Activated CD8-positive, alpha-beta memory T cell treated with anti-CD3 and anti-CD28 coated beads, Interleukin-2, amount 10 ng/mL, durations not matched to agents 7 days and 5 days (primary cell): ENCODE measurements around the gene PRDM16. TPM values are rescaled to one million over a fixed set of nuclear protein-coding genes. Genes with fewer than 3 reads are reported as not detected.

Experiments
- ATAC-seq: fragments of 150-1000 bp; cut with Tn5 transposase; one replicate; pipeline ENCODE4 v1.10.0; 2021; ENCODE audit warnings: moderate library complexity
- CTCF ChIA-PET: fragments of 350-600 bp; sonication (Branson Sonifier 250); formaldehyde crosslinking; loops from one replicate; lab custom pipeline; 2021; ENCODE audit warnings: antibody characterized with exemption; lab: Charles Lee
- DNase-seq: peaks from one replicate; pipeline ENCODE4 v3.0.0-alpha.2; 2020
- H3K27ac Mint-ChIP-seq: one replicate; pipeline ENCODE4 v1.8.0; 2021; ENCODE audit warnings: mild to moderate bottlenecking, mixed read lengths
- H3K27me3 Mint-ChIP-seq: one replicate; pipeline ENCODE4 v1.8.0; 2021; ENCODE audit warnings: mixed read lengths
- H3K36me3 Mint-ChIP-seq: one replicate; pipeline ENCODE4 v1.8.0; 2021; ENCODE audit warnings: mild to moderate bottlenecking, mixed read lengths
- H3K4me1 Mint-ChIP-seq: one replicate; pipeline ENCODE4 v1.8.0; 2021; ENCODE audit warnings: mixed read lengths
- H3K4me3 Mint-ChIP-seq: one replicate; pipeline ENCODE4 v1.8.0; 2021; ENCODE audit warnings: mild to moderate bottlenecking, moderate library complexity, mixed read lengths
- H3K9me3 Mint-ChIP-seq: one replicate; pipeline ENCODE4 v1.8.0; 2022; ENCODE audit warnings: low read depth, mixed read lengths
- total RNA-seq, 2 experiments: library from RNA; stranded (reverse); gene quantifications; one replicate each; pipeline ENCODE4 v1.2.3, GENCODE V29; 2021

The PRDM16 gene
- total RNA-seq, 2 experiments from 2014 or later, result not detected

- DNase-seq (no peak), ATAC-seq (no peak)
- CTCF ChIA-PET, result interaction anchor here (1.8 kb wide), 1 partner anchor 8 kb away, joined by 7 read pairs; no protein-coding TSS in a partner anchor
- no peak overlapping the region for H3K27ac Mint-ChIP-seq
- H3K4me1 Mint-ChIP-seq, result no peaks in the 10 kb centered on the region
- no peaks in the 10 kb centered on the region for H3K9me3 Mint-ChIP-seq
- no peaks in the 10 kb centered on the region for H3K36me3 Mint-ChIP-seq
- H3K4me3 Mint-ChIP-seq, result no peak overlapping the region
- H3K27me3 Mint-ChIP-seq, result no peaks in the 10 kb centered on the region
These were observed 392.4 kb downstream of the PRDM16 start for GRCh38 chr1:3461238-3461933.

- no peaks in the 10 kb centered on the region for H3K36me3 Mint-ChIP-seq
- no peak overlapping the region for H3K4me3 Mint-ChIP-seq
- DNase-seq (no peak), ATAC-seq (no peak)
- H3K27ac Mint-ChIP-seq, result no peak overlapping the region
- CTCF ChIA-PET, result interaction anchor here (1.8 kb wide), 1 partner anchor 9 kb away, joined by 7 read pairs; no protein-coding TSS in a partner anchor
- H3K27me3 Mint-ChIP-seq, result no peaks in the 10 kb centered on the region
- no peaks in the 10 kb centered on the region for H3K4me1 Mint-ChIP-seq
- H3K9me3 Mint-ChIP-seq, result no peaks in the 10 kb centered on the region
These were observed 392.9 kb downstream of the PRDM16 start for GRCh38 chr1:3461934-3462275.

GRCh38 chr1:3462356-3463012 is 393.5 kb downstream of the PRDM16 start:
- Mint-ChIP-seq H3K4me3 (no peak overlapping the region), H3K27me3 (no peaks in the 10 kb centered on the region), H3K4me1 (no peaks in the 10 kb centered on the region), H3K36me3 (no peaks in the 10 kb centered on the region), H3K27ac (no peak overlapping the region), H3K9me3 (no peaks in the 10 kb centered on the region)
- CTCF ChIA-PET, result interaction anchor here (1.8 kb wide), 1 partner anchor 10 kb away, joined by 7 read pairs; no protein-coding TSS in a partner anchor
- ATAC-seq, result no peak
- no peak for DNase-seq

GRCh38 chr1:3463013-3463385 is 394.0 kb downstream of the PRDM16 start:
- CTCF ChIA-PET, result interaction anchor here (1.8 kb wide), 1 partner anchor 10 kb away, joined by 7 read pairs; no protein-coding TSS in a partner anchor
- no peaks in the 10 kb centered on the region for H3K27me3 Mint-ChIP-seq
- no peak overlapping the region for H3K27ac Mint-ChIP-seq
- DNase-seq, result no peak
- no peaks in the 10 kb centered on the region for H3K4me1 Mint-ChIP-seq
- no peaks in the 10 kb centered on the region for H3K36me3 Mint-ChIP-seq
- H3K9me3 Mint-ChIP-seq, result no peaks in the 10 kb centered on the region
- no peak for ATAC-seq
- H3K4me3 Mint-ChIP-seq, result no peak overlapping the region

- no peaks in the 10 kb centered on the region for H3K27me3 Mint-ChIP-seq
- no peaks in the 10 kb centered on the region for H3K36me3 Mint-ChIP-seq
- H3K4me3 Mint-ChIP-seq, result no peak overlapping the region
- ATAC-seq (no peak), DNase-seq (no peak)
- CTCF ChIA-PET, result interaction anchor here (1.8 kb wide), 1 partner anchor 11 kb away, joined by 7 read pairs; no protein-coding TSS in a partner anchor
- no peaks in the 10 kb centered on the region for H3K4me1 Mint-ChIP-seq
- no peaks in the 10 kb centered on the region for H3K9me3 Mint-ChIP-seq
- H3K27ac Mint-ChIP-seq, result no peak overlapping the region
These were observed 394.4 kb downstream of the PRDM16 start for GRCh38 chr1:3463408-3463863.

GRCh38 chr1:3463891-3464648 is 395.1 kb downstream of the PRDM16 start:
- H3K4me1 Mint-ChIP-seq, result no peaks in the 10 kb centered on the region
- no peaks in the 10 kb centered on the region for H3K27me3 Mint-ChIP-seq
- no peak overlapping the region for H3K4me3 Mint-ChIP-seq
- CTCF ChIA-PET, result interaction anchor here (1.7 kb wide), 1 partner anchor 11 kb away, joined by 9 read pairs; no protein-coding TSS in a partner anchor
- DNase-seq, result no peak
- H3K27ac Mint-ChIP-seq, result no peak overlapping the region
- ATAC-seq, result no peak
- H3K9me3 Mint-ChIP-seq, result no peaks in the 10 kb centered on the region
- H3K36me3 Mint-ChIP-seq, result no peaks in the 10 kb centered on the region

GRCh38 chr1:3464649-3465025 is 395.6 kb downstream of the PRDM16 start:
- Mint-ChIP-seq H3K4me3 (no peak overlapping the region), H3K27me3 (no peaks in the 10 kb centered on the region), H3K36me3 (no peaks in the 10 kb centered on the region), H3K4me1 (no peaks in the 10 kb centered on the region), H3K9me3 (no peaks in the 10 kb centered on the region), H3K27ac (no peak overlapping the region)
- CTCF ChIA-PET, result interaction anchor here (1.7 kb wide), 1 partner anchor 11 kb away, joined by 9 read pairs; no protein-coding TSS in a partner anchor
- ATAC-seq (no peak), DNase-seq (no peak)

GRCh38 chr1:3465091-3465934 is 396.3 kb downstream of the PRDM16 start:
- Mint-ChIP-seq H3K4me3 (no peak overlapping the region), H3K27me3 (no peaks in the 10 kb centered on the region), H3K9me3 (no peaks in the 10 kb centered on the region), H3K4me1 (no peaks in the 10 kb centered on the region), H3K36me3 (no peaks in the 10 kb centered on the region), H3K27ac (no peak overlapping the region)
- CTCF ChIA-PET, result interaction anchor here (1.7 kb wide), 1 partner anchor 12 kb away, joined by 9 read pairs; no protein-coding TSS in a partner anchor
- ATAC-seq, result no peak
- no peak for DNase-seq

- H3K9me3 Mint-ChIP-seq, result no peaks in the 10 kb centered on the region
- CTCF ChIA-PET, result interaction anchor here (1.4 kb wide), 1 partner anchor 13 kb away, joined by 4 read pairs; no protein-coding TSS in a partner anchor
- ATAC-seq (no peak), DNase-seq (no peak)
- no peaks in the 10 kb centered on the region for H3K27me3 Mint-ChIP-seq
- H3K4me1 Mint-ChIP-seq, result no peaks in the 10 kb centered on the region
- no peaks in the 10 kb centered on the region for H3K36me3 Mint-ChIP-seq
- H3K4me3 Mint-ChIP-seq, result no peak overlapping the region
- H3K27ac Mint-ChIP-seq, result no peak overlapping the region
These were observed 396.9 kb downstream of the PRDM16 start for GRCh38 chr1:3465935-3466321.

GRCh38 chr1:3466366-3467075 is 397.5 kb downstream of the PRDM16 start:
- Mint-ChIP-seq H3K4me1 (no peaks in the 10 kb centered on the region), H3K4me3 (no peak overlapping the region), H3K9me3 (no peaks in the 10 kb centered on the region), H3K27me3 (no peaks in the 10 kb centered on the region), H3K27ac (no peak overlapping the region), H3K36me3 (no peaks in the 10 kb centered on the region)
- DNase-seq (no peak), ATAC-seq (no peak)
- CTCF ChIA-PET, result interaction anchor here (1.4 kb wide), 1 partner anchor 14 kb away, joined by 4 read pairs; no protein-coding TSS in a partner anchor

- ATAC-seq, result no peak
- CTCF ChIA-PET, result interaction anchor here (1.4 kb wide), 1 partner anchor 14 kb away, joined by 4 read pairs; no protein-coding TSS in a partner anchor
- no peaks in the 10 kb centered on the region for H3K9me3 Mint-ChIP-seq
- no peaks in the 10 kb centered on the region for H3K27me3 Mint-ChIP-seq
- no peak overlapping the region for H3K27ac Mint-ChIP-seq
- no peak overlapping the region for H3K4me3 Mint-ChIP-seq
- no peaks in the 10 kb centered on the region for H3K4me1 Mint-ChIP-seq
- no peaks in the 10 kb centered on the region for H3K36me3 Mint-ChIP-seq
- no peak for DNase-seq
These were observed 398.4 kb downstream of the PRDM16 start for GRCh38 chr1:3467096-3468036.
